GM21526 (cell line): ENCODE measurements around the gene CYP26A1.
"Not testable (repeated sequence)": the region's sequence is repeated elsewhere in the genome, so short reads cannot be mapped to it uniquely, and the experiment has no call there.

ENCODE experiments used
- ATAC-seq: cut with Tn5 transposase; IDR thresholded peaks from one replicate; pipeline ENCODE4 v1.9.1; 2021; ENCODE audit warnings: moderate library complexity; ENCODE audit not compliant: unreplicated experiment, low FRiP score

Gene CYP26A1

DNA sequence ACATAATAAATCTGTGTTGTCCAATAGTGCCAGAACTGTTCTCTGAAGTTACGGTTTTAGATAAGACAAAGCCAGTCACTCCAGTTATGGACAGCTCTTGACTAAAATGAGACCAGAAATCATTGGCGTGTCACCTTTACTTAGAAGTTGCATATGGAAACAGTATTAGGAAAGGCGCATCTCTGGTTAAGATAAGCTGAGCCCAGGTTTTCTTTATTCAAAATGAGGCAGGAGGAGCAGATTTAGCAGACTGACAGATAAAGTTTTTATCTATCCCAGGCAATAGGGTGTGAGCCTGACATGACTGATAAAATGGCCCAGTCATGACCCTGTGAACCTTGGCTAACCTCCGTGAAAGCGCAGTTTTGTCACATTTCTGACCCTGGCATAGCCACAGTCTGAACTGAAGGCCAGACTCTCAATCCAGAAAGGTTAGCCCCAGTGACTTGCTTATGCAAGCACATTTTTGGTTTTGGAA, 4.2 kb downstream of the CYP26A1 start:
- no peak for ATAC-seq

DNA sequence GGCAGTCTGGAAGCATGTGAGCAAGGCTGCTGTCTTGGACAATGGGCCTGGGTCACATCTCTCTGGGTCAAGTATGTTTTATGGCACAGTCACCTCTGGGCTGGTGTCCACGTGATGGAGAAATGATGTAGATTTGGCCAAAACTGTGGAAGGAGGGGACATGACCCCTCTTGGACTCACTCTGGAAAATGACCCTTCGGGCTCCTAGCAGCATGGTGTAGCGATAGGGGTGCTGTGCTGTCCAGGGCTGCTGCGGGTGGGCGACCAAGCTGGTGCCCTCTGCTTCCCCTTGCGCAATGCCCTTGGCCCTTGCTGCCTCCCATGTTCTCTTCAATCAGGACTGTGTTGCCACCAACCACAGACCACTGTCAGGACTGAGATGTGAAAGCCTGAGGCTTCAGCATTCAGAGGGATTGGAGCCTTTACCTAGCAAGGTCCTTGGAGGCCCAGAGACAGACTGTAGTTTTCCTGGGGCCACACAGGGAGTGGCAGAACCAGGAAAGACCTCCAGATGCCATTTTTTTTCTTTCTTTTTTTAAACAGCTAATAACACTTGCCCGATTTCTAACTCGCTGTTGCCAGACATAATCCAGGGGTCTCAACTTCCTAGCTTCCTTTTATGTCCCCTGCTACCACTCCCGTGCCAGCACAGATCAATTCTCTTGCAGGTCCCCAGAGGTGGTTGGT, 6.1 kb downstream of the CYP26A1 start:
- ATAC-seq, result no peak

DNA sequence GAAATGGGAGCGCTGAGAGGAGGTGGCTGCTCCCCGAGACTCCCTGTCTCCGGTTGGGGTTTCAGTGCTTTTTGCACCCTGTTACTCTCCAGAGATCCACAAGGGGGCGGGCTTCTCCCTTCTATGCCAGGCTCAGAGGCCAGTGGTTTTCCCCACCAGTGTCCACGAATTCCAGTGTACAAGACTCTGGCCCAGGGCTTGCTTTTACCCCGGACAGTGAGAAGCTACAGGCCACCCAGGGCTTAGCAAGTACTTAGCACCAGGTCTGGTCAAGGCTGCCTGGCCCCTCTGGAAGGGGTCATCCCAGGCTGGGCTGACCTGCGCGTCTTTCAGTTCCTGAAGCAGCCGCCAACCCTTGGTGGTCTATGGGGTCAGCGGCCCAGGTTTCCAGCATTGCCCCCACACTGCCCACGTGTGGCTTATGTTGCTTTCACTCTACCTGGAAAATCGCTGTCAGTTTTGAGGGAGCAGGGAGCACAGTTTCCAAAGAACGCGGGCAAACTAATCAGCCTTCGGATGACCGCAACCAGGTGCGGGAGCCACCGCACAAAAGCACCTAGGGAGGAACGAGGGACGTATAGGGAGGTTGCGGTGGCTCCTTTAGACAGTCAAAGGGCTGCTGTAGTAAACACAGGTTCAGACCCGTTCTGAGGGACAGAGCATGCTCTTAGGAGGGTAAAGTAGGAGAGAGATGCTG, 6.8 kb downstream of the CYP26A1 start:
- peak; percentile 63 for ATAC-seq

DNA sequence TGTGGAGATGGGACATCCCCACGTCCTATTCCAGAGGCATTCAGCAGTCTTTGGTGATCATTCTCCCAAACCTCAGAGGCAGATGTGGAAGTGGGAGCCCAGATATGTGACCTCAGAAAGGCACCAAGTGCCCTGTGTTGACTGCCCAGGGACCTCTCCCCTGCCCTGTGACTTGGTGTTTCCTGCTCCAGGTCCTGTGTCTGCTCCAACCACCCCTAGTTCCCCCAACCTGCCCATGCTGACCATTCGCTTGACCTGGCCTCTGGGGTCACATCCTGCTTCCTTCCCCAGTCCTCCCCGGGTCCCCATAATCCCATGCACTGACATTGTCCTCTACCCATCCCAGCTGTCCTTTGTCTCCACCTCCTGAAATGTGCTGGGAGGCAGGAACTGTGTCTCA, 7.6 kb downstream of the CYP26A1 start:
- ATAC-seq, result no peak

DNA sequence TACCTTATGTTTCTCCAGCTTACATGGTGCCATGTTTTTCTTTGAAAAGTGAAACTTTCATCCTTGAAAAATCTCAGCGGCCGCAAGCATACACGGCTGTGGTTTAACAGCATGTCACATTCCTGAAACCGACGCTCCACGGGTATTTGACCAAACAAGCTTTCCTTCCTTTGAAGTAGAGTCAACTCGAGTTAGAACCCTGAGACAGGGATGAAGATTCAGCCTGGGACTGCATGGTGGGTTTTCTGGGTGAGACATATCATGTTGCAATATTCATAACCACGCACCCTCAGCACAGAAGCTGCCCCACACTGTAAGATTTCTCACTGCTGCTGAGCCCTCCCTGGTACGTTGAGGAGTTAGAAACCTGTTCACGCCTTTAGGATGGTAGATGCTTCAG, 8.1 kb downstream of the CYP26A1 start:
- ATAC-seq, result no peak

DNA sequence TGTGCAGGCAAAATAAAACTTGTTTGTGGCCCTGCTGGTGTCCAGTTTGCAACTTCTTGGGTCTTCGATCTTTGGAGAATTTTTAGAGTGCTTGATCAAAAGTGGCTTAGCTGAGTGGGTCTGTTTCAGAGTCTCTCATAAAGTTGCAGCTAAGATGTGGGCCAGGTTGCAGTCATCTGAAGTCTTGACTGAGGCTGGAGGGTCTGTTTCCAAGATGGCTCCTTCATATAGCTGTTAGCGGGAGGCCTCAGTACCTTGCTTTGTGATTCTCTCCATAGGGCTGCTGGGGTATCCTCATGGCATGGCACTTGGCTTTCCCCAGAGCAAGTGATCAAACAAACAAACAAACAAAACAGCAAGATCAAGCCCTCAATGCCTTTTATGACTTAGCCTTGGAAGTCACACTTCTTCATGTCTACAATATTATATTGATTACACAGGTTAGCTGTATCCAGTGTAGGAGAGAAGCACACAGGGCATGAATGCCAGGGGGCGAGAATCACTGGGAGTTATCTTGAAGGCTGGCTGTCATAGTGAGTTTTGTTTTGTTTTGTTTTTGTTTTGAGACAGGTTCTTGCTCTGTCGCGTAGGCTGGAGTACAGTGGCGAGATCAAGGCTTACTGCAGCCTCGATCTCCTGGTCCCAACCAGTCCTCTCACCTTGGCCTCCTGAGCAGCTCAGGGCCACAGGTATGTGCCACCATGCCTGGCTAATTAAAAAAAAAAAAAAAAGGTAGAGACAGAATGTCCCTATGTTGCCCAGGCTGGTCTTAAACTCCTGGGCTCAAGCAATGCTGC, 10.2 kb downstream of the CYP26A1 start:
- ATAC-seq, result no peak

DNA sequence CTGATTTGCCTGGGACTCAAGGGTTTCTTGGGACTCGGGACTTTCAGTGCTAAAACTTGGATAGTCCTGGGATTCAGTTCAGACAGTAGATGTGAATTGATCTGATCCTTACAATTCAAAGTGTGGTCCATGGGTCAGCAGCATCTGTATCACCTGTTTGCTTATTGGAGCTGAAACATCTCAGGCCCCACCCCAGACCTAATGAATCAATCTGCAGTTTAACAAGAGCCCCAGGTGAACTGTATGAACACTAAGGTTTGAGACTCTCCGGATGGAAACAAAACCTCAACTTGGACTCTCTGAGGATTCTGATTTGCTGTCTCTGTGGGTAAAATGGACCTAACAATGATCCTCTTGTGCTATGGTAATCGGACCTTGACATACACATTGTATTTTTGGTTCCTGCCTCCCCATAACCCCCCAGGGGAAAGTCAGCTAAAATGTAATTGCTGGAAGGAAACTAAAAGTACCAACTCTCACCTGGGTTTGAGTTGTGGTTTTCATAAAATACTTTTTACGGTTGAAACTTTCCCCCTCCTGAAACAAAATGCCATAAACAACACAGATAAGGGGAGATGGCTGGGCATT, 11.7 kb downstream of the CYP26A1 start:
- no peak for ATAC-seq

DNA sequence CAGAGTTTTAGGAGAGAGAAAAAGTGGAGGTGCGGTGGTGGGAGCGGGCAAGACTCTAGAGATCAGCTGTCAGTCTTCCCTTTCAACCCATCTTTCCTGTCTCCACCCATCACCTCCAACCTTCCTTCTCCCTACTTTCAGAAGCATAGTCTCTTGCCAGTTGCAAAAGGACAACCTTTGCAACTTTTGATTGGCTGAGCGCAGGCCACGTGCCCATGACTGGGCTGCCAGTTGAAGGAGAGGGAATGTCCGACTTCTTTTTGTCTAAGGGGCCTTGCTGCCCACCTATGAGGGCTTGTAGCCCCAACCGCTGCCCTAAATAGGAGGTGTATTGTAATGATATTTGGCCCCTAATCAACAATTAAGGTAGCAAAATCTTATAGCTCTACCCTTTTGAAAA, 12.6 kb downstream of the CYP26A1 start:
- ATAC-seq, result no peak

DNA sequence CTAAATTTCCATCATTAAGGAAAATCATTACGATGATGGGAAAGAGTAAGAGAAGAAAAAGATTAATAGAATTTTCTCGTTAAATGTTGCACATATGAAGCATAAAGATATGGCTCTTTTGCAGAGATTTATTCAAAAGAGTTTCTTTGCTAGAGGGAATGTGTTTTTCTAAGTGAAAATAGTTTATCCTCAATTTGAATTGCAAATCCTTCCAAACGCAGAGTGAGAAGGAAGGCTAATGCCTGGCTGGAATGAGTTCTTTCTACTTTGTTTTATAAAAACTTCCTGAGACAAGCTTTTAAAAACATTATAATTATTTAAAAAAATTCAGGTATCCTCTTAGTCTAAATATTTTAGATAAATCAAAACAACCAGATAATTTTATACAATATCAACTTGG, 14.2 kb downstream of the CYP26A1 start:
- no peak for ATAC-seq

DNA sequence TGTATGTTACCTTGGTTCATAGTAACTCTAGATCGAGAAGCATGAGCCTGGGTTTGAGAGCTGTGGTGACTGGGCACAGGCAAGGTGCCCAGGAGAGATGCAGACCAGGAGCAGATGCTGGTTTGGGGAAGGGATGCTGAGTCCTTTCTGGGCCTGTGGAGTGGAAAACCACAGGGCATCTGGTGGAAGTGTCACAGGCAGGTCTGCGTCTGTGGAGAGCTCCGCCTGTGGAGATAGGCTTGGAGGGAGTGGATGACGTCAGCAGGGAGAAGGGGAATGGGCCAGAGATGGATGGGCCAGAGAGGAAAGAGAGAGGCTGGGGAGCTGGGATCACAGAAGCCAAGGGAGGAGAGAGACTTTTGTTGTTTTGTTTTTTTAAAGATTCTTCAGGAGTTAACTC, 14.8 kb downstream of the CYP26A1 start:
- no peak for ATAC-seq

DNA sequence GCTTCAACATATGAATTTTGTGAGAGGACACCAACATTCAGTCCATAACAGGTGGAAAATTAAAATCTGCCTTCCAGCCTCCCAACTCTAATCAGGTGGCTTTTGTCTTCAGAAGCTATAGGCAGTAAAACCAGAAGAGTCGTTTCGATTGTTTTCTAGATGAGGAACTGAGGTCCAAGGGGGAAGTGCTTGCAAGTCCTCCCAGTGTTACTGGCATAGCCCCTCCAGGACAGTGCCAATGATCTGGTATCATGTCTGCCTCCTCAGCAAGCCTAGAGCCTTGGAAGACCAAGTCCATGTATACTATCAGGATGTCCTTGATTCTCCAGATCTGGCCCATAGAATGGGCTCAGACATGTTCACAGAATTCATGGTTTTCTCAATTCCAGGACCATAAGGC, 16.9 kb downstream of the CYP26A1 start:
- ATAC-seq, result no peak

DNA sequence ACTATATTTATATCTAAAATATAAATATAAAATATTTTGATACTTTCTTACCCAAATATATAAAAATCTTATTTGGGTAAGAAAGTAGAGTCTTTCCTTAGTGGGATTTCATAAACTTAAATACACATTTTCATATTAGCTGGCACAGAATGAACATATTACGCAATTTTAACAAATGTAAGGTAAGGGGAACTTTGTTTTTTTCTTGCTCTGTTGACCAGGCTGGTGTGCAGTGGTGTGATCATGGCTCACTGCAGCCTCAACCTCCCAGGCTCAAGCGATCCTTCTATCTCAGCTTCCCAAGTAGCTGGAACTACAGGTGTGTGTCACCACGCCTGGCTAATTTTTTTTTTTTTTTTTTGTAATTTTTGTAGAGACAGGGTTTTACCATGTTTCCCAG, 18.3 kb downstream of the CYP26A1 start:
- no peak for ATAC-seq

DNA sequence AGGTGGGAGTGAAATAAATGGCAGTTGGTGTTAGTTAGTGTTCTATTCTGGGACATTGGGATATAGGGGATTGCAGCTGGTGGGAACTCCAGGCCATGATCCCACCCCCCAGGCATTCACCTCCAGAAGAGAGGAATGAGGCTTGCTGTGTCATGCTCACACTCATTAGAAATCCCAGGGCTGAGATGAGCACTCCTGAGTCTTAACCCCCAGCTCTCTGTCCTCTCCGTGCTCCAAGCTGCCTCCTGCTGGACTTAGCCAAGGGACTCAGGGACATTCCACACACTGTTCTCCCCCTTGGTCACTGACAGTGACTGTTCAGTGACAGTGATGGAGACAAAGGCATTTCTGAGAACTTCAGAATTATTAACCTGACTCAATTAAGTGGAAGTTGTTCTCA, 21.5 kb downstream of the CYP26A1 start:
- ATAC-seq, result no peak

DNA sequence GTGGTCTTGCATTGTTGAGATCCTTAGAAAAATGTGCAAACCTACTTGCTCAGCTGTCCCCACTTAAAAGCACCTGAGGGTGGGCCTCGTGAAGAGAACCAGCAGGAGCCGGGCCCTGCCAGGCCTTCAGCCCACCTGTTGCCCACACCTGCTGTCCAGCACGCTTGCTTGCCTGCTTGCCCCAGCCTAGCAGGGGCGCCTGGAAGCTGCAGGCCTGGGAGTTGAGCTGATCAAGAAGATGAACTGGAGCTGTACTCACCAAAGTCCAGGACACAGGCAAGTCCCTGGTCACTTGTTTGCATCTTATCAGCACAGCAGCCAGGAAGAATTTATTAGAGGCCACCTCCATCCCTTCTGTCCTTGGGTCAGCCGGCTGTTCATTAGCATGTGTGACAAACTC, 23.2 kb downstream of the CYP26A1 start:
- no peak for ATAC-seq

DNA sequence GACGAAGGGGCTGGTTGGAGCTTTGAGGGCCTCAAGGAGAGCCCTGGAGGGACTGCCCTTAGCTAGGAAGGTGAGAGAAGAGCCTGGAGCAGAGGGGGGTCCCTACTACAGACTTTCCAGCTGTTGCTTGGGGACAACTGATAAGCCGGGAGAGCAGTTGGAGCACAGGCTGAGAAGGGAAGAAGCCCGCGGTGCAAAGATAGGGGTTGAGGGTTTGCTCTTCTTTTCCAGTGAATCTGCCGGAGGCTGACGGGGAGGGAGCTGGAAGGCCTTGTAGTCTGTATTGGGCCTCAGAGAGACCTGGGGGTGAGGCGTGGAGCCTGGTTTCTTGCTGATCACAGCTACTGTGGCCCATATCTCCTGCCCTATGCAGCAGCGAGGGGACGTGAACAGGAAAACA, 23.7 kb downstream of the CYP26A1 start:
- ATAC-seq, result no peak

DNA sequence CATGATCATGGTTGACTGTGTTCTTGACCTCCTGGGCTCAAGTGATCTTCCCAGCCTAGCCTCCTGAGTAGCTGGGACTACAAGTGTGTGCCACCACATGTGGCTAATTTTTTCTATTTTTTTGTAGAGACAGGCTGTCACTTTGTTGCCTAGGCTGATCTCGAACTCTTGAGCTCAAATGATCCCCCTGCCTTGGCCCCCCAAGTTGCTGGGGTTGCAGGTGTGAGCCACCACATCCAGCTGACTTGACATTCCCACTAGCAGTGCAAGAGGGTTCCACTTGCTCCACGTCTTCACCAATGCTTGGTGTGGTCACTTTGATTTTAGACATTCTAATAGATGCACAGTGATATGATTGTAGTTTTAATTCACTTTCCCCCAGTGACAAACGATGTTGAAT, 25.1 kb downstream of the CYP26A1 start:
- no peak for ATAC-seq

DNA sequence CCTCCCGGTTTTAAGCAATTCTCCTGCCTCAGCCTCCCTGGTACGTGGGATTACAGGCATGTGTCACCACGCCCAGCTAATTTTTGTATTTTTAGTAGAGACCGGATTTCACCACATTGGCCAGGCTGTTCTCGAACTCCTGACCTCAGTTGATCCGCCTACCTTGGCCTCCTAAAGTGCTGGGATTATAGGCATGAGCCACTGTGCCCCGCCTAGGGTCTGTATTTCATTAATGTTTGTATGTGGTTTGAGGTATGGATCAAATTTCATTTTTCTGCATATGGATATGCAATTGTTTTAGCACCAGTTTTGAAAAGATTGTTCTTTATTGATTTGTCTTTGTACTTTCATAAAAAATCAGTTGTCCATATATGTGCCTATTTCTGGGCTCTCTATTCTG, 26.0 kb downstream of the CYP26A1 start:
- ATAC-seq, result no peak

DNA sequence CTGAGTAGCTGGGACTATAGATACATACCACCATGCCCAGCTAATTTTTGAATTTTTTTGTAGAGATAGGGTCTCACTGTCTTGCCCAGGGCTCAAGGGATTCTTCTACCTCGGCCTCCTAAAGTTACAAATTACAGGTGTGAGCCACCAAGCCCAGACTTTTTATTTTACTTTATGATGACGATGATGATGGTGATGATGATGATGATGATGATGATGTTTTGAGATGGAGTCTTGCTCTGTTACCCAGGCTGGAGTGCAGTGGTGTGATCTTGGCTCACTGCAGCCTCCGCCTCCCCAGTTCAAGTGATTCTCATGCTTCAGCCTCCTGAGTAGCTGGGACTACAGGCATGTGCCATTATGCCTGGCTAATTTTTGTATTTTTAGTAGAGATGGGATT, 27.5 kb downstream of the CYP26A1 start:
- ATAC-seq, result not testable (repeated sequence)

DNA sequence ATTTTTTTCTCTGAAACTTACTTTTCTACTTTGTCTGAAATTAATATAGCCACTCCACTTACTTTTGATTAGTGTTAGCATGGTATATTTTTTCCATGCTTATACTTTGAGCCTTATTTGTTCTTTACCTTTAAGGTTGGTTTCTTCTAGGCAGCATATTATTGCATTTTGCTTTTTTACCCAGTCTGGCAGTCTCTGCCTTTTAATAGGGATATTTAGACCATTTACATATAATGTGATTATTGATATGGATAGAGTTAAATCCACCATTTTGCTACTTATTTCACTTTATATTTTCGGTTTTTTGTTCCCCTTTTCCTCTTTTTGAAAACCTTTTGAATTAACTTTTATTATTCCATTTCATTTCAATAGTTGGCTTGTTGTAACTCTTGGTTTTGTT, 30.3 kb downstream of the CYP26A1 start:
- no peak for ATAC-seq

DNA sequence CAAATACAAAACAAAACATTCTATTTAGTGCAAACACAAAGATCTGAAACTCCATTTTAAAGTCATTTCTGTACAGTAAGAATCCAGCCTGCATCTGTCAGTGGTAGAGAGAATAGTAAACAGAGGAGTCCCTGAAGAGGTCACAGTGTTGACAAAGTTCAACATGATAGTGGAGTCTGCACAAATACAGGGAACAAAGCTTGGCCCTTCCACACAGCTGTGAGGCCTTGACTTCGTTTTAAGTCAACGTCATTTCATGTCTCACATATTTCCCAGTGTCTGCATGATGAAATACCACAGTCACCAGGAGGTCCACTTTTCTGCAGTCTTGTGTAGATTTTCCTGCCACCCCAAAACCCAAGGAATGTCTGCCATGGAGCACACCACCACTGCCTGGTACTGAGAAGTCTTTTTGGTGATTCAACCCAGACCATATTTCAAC, 33.0 kb downstream of the CYP26A1 start:
- no peak for ATAC-seq
